Ishikawa (cell line): ENCODE data around the gene ZNF70.

Source experiments
- CEBPB ChIP-seq: IDR thresholded peaks from 2 replicates; pipeline ENCODE4 v1.6.1; 2012
- EGR1 ChIP-seq: IDR thresholded peaks from 2 replicates; pipeline ENCODE4 v1.6.1; 2012
- EP300 ChIP-seq: IDR thresholded peaks from 2 replicates; pipeline ENCODE4 v1.6.1; 2012; ENCODE audit warnings: borderline replicate concordance
- FOXM1 ChIP-seq: IDR thresholded peaks from 2 replicates; pipeline ENCODE4 v1.6.1; 2012; ENCODE audit warnings: low read depth, borderline replicate concordance
- MAX ChIP-seq: IDR thresholded peaks from 2 replicates; pipeline ENCODE4 v1.6.1; 2012
- TAF1 ChIP-seq: IDR thresholded peaks from 2 replicates; pipeline ENCODE4 v1.6.1; 2012; ENCODE audit warnings: low read depth, mild to moderate bottlenecking
- YY1 ChIP-seq: IDR thresholded peaks from 2 replicates; pipeline ENCODE4 v1.6.1; 2012; ENCODE audit warnings: low read depth
- TF ChIP-seq, protein P1 (sequence below): IDR thresholded peaks from 2 replicates; pipeline ENCODE4 v1.6.1; 2012; ENCODE audit warnings: low read depth, mild to moderate bottlenecking

- TF ChIP-seq YY1 (no peak), EGR1 (no peak), TAF1 (no peak), EP300 (no peak), CEBPB (no peak), MAX (no peak), FOXM1 (no peak)
- TF ChIP-seq, protein P1, sequence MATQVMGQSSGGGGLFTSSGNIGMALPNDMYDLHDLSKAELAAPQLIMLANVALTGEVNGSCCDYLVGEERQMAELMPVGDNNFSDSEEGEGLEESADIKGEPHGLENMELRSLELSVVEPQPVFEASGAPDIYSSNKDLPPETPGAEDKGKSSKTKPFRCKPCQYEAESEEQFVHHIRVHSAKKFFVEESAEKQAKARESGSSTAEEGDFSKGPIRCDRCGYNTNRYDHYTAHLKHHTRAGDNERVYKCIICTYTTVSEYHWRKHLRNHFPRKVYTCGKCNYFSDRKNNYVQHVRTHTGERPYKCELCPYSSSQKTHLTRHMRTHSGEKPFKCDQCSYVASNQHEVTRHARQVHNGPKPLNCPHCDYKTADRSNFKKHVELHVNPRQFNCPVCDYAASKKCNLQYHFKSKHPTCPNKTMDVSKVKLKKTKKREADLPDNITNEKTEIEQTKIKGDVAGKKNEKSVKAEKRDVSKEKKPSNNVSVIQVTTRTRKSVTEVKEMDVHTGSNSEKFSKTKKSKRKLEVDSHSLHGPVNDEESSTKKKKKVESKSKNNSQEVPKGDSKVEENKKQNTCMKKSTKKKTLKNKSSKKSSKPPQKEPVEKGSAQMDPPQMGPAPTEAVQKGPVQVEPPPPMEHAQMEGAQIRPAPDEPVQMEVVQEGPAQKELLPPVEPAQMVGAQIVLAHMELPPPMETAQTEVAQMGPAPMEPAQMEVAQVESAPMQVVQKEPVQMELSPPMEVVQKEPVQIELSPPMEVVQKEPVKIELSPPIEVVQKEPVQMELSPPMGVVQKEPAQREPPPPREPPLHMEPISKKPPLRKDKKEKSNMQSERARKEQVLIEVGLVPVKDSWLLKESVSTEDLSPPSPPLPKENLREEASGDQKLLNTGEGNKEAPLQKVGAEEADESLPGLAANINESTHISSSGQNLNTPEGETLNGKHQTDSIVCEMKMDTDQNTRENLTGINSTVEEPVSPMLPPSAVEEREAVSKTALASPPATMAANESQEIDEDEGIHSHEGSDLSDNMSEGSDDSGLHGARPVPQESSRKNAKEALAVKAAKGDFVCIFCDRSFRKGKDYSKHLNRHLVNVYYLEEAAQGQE = no peak
These were observed 6.9 kb downstream of the ZNF70 start for GRCh38 chr22:23744001-23744400.
